GM21723 (cell line): ENCODE measurements around the gene SPRR4.

Experiments
- ATAC-seq: cut with Tn5 transposase; IDR thresholded peaks from one replicate; pipeline ENCODE4 v1.9.1; 2021; ENCODE audit warnings: mild to moderate bottlenecking, moderate library complexity; ENCODE audit not compliant: unreplicated experiment

Gene SPRR4, protein sequence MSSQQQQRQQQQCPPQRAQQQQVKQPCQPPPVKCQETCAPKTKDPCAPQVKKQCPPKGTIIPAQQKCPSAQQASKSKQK

DNA sequence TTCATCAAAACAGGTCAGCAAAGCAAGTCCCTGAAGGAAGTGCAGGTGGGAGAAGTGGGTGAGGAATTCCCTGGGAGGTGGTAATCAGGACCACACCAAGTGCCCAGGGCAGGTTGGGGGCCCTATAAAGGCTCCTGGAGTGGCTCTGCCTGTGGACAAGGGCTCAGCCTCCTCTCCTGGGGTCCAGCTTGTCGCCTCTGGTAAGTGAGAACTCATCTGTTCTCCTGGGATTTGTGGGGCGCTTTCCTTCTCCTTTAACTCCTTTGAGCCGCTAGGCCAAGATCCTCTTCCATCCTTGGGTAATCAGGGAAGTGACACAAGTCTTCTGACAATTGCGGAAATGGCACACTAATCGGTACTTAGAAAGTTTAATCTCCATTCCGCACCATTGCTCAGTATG lies at the start of gene SPRR4:
Gene SPRR4, plus strand, starts transcription at position 154 of the 400 bp plus-strand sequence. CDS start 1,243 bp downstream, outside the sequence.
- ATAC-seq, result no peak

DNA sequence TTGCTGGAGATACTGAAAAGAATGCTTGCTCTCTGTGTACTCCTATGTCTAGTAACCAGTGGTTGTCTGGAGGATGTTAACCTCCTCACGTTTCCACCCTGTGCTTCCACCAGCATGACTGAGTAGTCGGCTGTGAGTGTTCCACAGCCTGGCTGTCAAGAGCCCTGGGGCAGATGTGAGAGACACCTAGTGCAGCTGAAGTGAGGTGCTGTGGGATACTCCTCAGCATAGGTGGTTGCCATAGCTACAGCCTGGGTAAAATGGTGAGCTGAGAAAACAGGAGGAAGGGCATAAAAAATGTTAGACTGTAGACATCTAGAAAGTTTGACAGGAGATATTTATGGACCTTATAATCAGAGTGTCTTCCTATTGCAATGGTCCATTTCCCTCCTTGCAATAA lies 46.3 kb upstream of the SPRR4 start:
- no peak for ATAC-seq

DNA sequence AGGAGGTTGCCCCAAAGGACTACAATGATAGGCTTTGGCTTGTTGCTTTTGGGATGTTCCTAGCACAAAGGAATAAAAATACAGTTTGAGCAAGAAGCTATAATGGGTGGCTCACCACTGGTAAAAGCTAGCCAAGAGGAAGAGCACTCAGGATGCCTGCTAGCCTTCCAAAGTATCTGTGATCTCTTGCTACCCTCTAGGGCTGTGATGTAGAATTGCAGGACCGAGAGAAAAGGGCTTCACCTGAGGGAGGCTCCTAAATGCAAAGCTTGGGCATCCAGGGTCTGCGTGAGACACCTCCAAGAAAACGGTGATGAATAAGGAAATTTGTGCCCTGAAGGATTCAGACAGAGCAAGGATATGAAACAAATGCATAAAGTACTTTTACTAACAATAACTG lies 44.4 kb upstream of the SPRR4 start:
- no peak for ATAC-seq

DNA sequence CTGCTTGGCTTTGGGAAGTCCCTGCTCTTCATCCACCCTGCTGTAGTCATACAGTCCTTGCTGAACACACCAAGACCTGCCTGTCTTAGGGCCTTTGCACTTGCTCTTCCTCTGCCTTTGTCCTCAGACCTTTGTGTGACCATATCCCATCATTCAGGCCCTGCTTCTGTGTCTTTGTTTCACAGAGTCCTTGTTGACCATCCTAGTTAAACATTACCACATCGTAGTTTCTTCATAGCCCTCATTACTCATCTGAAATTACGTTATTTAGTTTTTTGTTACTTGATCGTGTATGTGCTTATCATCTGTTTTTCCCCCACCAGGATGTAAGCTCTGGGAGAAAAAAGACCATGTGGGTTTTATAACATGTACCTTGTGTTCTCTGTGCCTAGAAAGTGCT lies 41.8 kb upstream of the SPRR4 start:
- no peak for ATAC-seq

DNA sequence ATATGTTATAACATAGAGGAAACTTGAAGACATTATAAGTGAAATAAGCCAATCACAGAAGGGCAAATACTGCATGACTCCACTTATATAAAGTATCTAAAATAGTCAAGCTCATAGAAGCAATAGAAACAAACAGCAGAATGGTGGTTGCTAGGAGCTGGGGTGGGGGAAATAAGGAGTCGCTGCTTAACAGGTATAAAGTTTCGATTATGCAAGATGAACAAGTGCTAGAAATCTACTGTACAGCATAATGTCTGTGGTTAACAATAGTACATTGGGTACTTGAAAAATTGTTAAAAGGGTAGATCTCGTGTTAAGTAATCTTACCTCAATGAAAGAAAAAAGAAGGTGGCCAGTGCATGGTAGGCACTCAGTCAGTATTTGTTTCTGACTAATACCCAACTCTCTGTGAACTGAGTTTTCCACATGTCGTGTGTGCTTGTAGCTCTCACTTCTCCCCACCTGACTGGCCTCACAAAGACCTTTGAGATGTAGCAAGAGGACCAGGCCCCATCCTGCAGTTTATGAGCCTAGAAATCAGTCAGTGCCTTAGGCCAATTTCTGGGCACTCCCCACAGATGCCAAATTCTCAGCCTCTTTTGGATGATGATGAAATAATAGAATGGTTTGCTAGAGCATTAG lies 38.2 kb upstream of the SPRR4 start:
- ATAC-seq, result no peak

DNA sequence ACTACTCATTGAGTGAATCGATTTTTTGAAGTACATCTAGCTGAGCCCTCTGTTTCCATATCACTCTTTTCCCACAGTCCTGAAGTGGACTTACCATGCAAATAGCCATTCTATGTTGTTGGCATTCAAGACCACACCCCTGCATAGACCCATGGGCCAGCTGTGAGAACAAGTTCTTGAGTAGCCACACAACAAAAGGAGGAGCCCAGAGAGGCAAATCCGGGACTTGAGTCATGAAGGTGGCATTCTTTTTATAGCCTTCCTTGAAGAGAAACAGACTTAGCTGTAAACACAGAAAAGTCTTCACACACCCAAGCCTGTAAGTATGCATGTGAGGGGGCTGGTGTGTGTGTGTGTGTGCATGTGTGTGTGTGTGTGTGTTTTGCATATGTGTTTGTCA lies 37.3 kb upstream of the SPRR4 start:
- no peak for ATAC-seq

DNA sequence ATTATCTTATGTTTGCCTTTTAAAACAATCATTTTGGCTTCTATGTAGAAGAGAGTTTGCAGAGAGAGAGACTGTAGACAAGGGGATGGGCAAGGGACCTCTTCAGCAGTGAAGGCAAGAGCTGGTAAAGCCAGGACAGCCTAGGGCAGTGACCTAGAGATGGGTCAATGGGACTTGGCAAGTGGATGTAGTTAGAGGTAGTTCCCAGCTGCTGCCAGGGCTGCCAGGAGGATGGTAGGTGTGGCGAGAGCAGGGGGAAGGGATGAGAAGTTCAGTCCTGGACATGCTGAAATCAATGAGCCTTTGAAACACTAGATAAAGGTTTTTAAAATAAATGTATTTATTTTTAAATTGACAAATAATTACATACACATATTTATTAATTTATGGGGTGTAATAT lies 29.8 kb upstream of the SPRR4 start:
- no peak for ATAC-seq

DNA sequence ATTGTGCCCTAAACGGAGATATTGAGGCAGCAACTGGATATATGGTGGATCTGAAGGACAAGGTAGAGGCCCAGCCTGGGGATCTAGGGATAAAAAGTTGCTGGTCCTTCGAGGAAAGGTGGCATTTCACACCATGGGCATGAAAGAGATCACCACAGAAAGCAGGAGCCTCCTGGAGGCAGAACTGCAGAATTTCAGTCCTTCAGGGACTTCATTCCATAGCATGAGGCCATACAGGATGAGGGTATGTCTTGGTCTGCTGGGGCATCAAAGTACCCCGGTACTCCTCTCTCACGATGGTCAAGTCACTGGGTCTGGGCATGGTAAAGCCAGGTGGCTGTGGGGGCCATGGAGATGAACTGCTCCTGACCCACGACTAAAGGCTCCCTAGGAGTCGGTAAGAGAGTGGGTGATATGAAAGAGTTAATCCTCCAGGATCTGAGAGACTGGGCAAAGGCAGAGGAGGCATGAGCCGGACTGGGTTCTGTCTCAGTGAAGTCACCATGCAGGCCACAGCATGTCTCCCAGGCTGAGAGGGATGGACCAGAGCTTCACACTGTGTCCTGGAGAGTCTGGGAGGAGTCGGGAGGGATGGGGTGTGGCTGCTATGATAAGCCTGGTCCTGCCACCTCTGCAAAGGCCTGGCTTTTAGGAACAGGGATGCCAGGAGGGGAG lies 29.3 kb upstream of the SPRR4 start:
- ATAC-seq, result no peak

DNA sequence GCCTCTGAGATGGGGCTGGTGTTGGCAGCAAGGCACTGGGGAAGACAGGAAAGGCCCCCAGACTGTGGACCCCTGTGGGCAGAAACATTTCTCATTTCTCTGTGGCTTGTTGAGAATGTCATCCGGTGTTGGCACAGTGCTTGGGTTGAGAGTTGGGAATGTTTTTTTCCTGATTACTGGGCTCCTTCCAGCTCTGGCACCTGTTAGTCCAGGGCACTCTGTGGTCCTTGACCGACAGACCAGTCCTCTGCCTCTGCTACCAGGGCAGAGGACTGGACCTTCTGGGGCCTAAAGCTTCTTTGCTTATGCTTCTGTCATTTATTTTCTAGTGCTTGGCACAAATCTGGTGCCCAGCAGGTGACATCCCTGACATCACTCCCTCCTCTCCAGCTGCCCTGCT lies 28.3 kb upstream of the SPRR4 start:
- no peak for ATAC-seq

DNA sequence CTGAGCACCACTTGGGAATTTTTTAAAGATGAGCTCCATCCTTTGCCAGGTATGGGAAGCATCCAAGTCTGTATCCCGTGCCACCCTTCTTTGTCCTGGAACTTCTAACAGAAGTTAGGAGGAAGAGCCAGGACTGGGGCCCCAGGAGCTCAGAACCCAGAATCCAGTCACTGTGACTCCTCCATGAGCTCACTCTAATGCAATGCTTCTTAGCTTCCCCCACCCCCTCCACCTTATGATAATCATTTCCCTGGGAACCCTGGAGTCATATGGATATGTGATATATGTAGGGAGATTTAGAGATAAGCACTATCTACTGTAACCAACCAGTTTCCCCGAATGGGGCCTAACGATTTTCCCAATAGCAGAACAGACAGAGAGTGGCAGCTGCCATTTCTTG lies 24.2 kb upstream of the SPRR4 start:
- ATAC-seq, result no peak

DNA sequence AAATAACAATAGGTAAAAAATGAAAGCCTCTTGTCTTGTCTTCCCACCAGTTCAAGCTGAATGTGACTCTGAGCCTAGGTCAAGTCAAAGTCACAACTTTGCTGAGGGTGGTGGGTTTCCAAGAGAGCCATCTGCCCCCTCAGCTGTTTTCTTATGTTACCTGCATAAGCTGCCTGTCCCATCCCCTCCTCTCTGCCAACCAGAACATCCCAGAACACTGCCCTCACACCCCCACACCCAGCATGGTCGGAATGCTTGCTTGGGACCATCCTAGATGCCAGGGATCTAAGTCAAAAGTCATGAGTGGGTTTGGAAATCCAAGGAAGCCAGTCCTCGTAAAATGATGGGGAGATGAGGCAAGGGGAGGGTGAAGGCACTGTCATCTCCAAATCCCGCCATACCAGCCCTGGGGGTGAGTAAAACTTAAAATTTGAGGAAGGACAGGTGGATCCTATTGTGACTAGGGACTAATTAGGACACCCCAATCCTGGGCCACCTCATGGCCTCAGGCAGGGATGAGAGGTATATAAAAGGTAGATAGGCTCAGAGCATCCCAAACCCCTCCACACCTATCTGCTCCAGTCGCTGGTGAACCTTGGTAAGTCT lies 23.7 kb upstream of the SPRR4 start, which contains the start of gene SPRR5:
Gene SPRR5, plus strand, starts transcription at position 556 of the 606 bp plus-strand sequence. CDS start 1,349 bp downstream, outside the sequence.
- ATAC-seq, result no peak

DNA sequence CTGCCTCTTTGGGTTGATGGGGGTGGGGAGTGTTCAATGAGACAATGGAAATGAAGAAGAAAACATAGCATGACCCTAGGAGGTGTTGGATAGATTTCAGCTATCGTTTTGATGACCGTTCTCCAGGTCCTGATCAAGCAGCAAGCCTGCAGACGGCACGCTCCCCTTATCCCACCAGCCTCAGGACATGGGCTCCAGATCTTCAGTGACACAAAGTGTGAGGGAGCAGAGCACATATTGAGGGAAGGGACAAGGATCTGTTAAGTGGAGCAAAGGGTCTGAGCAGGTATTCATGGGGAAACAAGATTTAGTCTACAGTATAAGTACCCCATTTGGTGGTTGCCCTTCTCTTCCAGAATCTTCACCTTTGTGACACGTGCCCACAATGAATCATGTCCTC lies 18.7 kb upstream of the SPRR4 start:
- no peak for ATAC-seq

DNA sequence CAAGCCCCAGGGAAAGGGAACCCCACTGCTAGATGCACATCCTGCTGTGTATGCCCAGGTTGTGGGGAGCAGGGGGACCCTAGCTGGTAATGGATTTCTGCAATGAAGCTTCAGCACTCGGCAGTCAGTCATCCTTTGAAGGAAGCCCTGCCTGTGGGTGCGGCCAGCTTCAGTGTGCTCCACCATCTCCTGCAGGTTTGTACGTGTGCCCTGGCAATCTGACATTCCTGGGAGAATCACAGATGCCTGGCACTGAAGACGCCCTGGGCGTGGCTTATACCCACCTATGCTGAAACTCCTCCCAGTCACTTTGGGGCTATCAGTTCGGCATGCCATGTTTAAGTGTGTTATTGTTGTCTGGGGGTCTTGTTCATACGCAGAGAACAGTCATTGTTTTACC lies 16.7 kb upstream of the SPRR4 start:
- ATAC-seq, result no peak

DNA sequence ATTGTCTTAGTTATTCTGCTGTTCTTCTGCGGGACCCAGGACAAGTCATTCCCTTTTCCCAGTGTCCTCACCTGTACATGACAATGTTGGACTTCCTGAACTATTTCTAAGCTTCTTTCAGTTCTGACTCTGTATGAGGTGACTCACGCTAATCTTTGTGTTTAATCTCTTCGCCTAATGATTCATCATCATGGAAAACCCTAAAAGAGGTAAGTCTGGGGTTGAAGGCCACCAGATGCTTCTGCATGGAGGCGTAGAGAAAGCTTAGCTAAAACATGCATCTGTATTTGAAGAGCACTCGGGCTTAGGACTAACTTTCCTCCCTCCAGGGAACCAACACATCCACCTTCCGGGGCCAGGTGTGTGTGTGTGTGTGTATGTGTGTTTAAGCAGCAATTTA lies 16.0 kb upstream of the SPRR4 start:
- no peak for ATAC-seq

DNA sequence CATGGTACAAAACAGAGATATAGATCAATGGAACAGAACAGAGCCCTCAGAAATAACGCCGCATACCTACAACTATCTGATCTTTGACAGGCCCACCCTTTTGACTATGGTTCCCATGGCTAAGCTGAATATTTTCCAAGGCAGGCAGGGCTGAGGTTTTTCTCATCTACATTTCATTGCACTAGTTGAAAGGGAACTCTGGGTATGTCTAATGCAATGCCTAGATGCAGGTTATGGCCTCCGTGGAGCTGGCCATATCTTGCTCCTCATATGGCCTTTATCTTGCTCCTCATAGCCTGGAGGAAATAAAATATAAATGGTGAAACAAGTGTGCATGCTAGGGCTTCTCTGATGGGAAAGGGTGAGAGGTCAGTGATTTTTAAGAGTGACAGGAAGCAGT lies 12.9 kb upstream of the SPRR4 start:
- no peak for ATAC-seq

DNA sequence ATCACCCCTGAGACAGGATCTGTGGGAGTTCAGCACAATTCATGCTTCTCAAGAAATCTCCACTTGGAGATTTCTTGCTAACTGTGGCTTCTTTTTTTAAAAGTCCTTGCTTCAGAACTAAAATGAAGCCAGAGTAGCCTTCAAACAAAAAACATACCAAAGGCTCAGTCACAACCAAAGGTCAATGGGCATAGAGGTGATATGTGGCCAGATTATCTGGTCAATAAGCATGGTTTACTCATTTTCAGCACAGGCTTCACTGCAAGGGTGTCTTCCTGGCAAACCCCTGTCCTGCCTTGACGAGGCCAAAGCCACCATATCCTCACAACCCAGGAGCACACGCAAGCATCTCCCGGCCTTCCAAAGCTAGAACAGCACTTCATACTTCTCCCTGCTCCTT lies 11.2 kb upstream of the SPRR4 start:
- ATAC-seq, result no peak

DNA sequence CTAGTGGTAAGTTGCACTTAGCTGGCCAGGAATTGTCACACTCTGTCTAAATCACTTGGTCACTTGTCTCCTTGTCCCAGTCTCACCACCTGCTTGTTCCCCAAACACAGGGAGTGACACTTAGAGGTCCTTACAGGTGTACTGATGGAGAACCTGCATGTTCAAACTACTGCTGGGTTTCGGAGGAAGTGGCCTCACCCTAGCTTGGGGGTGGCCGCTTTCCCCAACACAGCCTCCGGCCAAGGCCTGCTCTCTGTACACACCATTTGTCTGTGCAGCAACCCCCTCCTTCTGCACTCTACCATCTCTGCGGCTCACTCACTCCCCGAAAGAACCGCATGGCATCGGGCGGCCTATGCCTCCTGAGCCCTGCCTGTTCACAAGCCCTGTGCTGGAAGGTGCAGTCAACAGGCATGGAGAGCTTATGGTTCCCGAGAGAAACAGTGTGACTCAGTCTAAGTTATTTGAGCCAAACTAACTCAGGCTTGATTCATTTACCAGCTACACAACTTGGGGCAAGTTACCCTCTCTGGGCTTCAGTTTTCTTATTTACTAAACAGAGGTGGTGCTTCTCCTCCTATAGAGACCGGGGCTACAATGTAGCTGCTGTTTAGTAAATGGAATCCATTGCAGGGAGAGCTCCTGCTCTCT lies 10.5 kb upstream of the SPRR4 start:
- no peak for ATAC-seq

DNA sequence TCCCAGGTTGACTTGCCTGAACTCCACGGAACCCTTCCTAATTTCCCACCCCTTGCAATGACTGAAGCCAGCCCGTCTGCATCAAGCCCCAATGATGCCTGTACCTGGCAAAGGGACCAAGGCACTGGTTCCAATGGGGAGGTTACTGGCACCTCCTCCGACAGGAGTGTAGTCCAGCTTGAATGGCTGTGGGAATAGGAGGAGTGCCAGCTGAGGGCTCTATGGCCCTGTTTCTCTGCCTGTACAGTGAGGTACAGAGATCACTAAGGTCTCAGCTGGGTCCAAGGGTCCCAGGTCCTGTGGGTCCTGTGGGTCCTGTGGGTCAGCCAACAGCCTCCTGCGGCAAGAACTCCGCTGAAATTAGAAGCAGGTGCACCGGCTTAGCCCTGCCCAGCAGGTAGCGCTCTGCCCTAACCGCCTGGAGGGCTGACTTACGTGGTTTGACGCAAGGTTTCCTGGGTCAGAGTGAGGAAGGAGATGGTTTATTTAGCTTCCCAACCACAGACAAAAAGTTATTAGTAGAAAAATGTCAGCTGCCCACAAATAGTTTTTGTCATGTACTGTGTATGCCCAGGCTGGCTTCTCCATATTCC lies 9.9 kb upstream of the SPRR4 start:
- no peak for ATAC-seq

DNA sequence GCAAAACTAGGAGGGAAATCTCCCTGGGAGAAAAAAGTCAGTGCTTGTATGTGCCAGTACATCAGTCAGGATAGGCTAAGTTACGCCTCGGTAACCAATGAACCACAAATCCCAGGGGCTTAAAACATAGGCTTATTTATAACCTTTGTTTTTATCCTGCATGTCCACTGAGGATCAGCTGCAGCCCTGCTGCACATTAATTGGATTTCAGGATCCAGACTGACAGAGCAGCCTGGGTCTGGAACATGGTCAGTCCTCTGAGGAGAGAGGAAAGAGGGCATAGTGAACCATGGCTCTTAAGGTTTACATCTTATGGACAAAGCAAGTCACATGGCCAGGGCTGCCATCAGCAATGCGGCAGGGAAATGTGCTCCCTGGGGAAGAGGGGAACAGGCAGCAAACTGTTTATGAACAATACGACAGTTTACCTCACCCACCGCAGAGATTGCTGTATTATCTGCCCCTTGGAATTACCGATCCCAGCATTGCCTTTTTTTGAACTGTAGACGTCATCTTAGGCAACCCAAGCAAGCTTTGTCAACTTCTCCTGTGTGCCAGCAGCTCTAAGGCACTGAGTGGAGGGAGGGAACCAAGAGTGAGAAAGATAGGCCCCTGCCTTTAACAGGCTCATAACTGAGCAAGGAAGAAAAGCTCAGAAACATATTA lies 9.1 kb upstream of the SPRR4 start:
- no peak for ATAC-seq

DNA sequence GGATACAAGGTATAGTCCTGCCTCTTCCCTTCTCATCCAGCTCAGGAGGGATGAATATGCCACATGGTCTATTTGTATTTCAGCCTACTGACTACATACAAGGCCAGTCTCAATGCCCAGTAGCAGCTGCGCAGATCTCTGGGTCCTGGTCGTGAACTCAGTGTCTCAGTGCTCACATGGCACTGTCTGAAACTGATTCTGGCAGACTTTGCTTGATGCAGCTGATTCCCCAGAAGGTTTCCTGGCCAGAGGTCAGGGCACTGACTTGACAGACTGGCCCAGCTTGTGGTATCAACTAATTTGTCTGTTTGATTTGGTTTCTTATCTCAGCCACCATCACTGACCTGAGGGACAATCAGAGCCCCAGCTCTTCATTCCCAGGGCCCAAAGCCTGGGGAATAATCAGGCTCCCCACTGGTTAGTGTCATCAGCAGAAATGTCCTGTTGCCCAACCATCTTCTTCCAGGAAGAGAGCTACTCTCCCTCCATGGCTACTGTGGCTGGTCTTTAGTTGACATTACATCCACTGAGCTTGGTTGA lies 7.5 kb upstream of the SPRR4 start:
- no peak for ATAC-seq
